Measurements from ENCODE around the gene PTPRD.

Gene PTPRD

GRCh38 chr9:10272830-10273229 lies 340.0 kb downstream of the PTPRD start:
- DNase-seq (ENCODE audit: low read depth in 2 of 2, low spot score in 1 of 2) = no peak

GRCh38 chr9:10268531-10269485 lies 344.0 kb downstream of the PTPRD start:
- no peak for DNase-seq (ENCODE audit: low read depth in 2 of 2, low spot score in 1 of 2)

GRCh38 chr9:10265153-10265631 lies 347.6 kb downstream of the PTPRD start:
- no peak for DNase-seq (ENCODE audit: low read depth in 2 of 2, low spot score in 1 of 2)

- no peak for DNase-seq (ENCODE audit: low read depth in 2 of 2, low spot score in 1 of 2)
These were observed 352.3 kb downstream of the PTPRD start for GRCh38 chr9:10260501-10260900.

GRCh38 chr9:10259668-10260067 lies 353.1 kb downstream of the PTPRD start:
- no peak for DNase-seq (ENCODE audit: low read depth in 2 of 2, low spot score in 1 of 2)

GRCh38 chr9:10255758-10256157 lies 357.0 kb downstream of the PTPRD start:
- no peak for DNase-seq (ENCODE audit: low read depth in 2 of 2, low spot score in 1 of 2)

- no peak for DNase-seq (ENCODE audit: low read depth in 2 of 2, low spot score in 1 of 2)
These were observed 358.5 kb downstream of the PTPRD start for GRCh38 chr9:10254338-10254737.

- no peak for DNase-seq (ENCODE audit: low read depth in 2 of 2, low spot score in 1 of 2)
These were observed 359.5 kb downstream of the PTPRD start for GRCh38 chr9:10253341-10253740.

- DNase-seq (ENCODE audit: low read depth in 2 of 2, low spot score in 1 of 2) = no peak
These were observed 360.6 kb downstream of the PTPRD start for GRCh38 chr9:10252174-10252573.

- no peak for DNase-seq (ENCODE audit: low read depth in 2 of 2, low spot score in 1 of 2)
These were observed 361.3 kb downstream of the PTPRD start for GRCh38 chr9:10251490-10251889.

- DNase-seq (ENCODE audit: low read depth in 2 of 2, low spot score in 1 of 2) = no peak
These were observed 362.6 kb downstream of the PTPRD start for GRCh38 chr9:10250219-10250618.

- no peak for DNase-seq (ENCODE audit: low read depth in 2 of 2, low spot score in 1 of 2)
These were observed 363.9 kb downstream of the PTPRD start for GRCh38 chr9:10248890-10249289.

- DNase-seq (ENCODE audit: low read depth in 2 of 2, low spot score in 1 of 2) = no peak
These were observed 370.5 kb downstream of the PTPRD start for GRCh38 chr9:10242255-10242654.

- DNase-seq (ENCODE audit: low read depth in 2 of 2, low spot score in 1 of 2) = no peak
These were observed 374.7 kb downstream of the PTPRD start for GRCh38 chr9:10238087-10238486.

GRCh38 chr9:10237584-10237983 lies 375.2 kb downstream of the PTPRD start:
- no peak for DNase-seq (ENCODE audit: low read depth in 2 of 2, low spot score in 1 of 2)

- no peak for DNase-seq (ENCODE audit: low read depth in 2 of 2, low spot score in 1 of 2)
These were observed 376.6 kb downstream of the PTPRD start for GRCh38 chr9:10236161-10236560.

GRCh38 chr9:10235376-10235775 lies 377.4 kb downstream of the PTPRD start:
- no peak for DNase-seq (ENCODE audit: low read depth in 2 of 2, low spot score in 1 of 2)

GRCh38 chr9:10232352-10232930 lies 380.4 kb downstream of the PTPRD start:
- no peak for DNase-seq (ENCODE audit: low read depth in 2 of 2, low spot score in 1 of 2)

- no peak for DNase-seq (ENCODE audit: low read depth in 2 of 2, low spot score in 1 of 2)
These were observed 382.3 kb downstream of the PTPRD start for GRCh38 chr9:10230512-10230911.

- DNase-seq (ENCODE audit: low read depth in 2 of 2, low spot score in 1 of 2) = no peak
These were observed 384.7 kb downstream of the PTPRD start for GRCh38 chr9:10228082-10228481.

- DNase-seq (ENCODE audit: low read depth in 2 of 2, low spot score in 1 of 2) = no peak
These were observed 385.8 kb downstream of the PTPRD start for GRCh38 chr9:10226996-10227395.

- no peak for DNase-seq (ENCODE audit: low read depth in 2 of 2, low spot score in 1 of 2)
These were observed 400.1 kb downstream of the PTPRD start for GRCh38 chr9:10212702-10213101.

Data from stimulated activated CD8-positive, alpha-beta memory T cell treated with anti-CD3 and anti-CD28 coated beads, Interleukin-4, amount 100 ng/mL, for 1 hour (primary cell).